Colonic mucosa (tissue), 4 donors: Measurements from ENCODE around the gene RBM7. TPM values are rescaled to one million over a fixed set of nuclear protein-coding genes. Genes with fewer than 3 reads are reported as not detected.

Source experiments
- DNase-seq: peaks from one replicate; pipeline ENCODE4 v3.0.0-alpha.2; 2020
- H3K27ac ChIP-seq: fragments of 200-600 bp; one replicate; pipeline ENCODE4 v1.8.0; 2021
- H3K27me3 ChIP-seq: fragments of 200-600 bp; one replicate; pipeline ENCODE4 v1.8.0; 2021
- H3K36me3 ChIP-seq: fragments of 200-600 bp; one replicate; pipeline ENCODE4 v1.8.0; 2021
- H3K4me1 ChIP-seq: fragments of 200-600 bp; one replicate; pipeline ENCODE4 v1.8.0; 2021; ENCODE audit warnings: mild to moderate bottlenecking
- H3K4me3 ChIP-seq: fragments of 200-600 bp; one replicate; pipeline ENCODE4 v1.8.0; 2021
- H3K9ac ChIP-seq, 2 donors: one replicate each; pipeline ENCODE4 v1.7.0; 2013; ENCODE audit warnings: control low read depth in 2 of 2, low read depth in 2 of 2, low read length in 2 of 2
- H3K9me3 ChIP-seq: fragments of 200-600 bp; one replicate; pipeline ENCODE4 v1.8.0; 2021
- intact Hi-C: fragments of 100-400 bp; cut with DNase I; formaldehyde crosslinking; loops from one replicate; pipeline ENCODE4 v1.14.1; 2022
- total RNA-seq, 2 donors: library from RNA; stranded (reverse); fragmentation: NEBNext Ultra II Directional in 1 of 2; extraction: Animal tissue kit (Norgen Biotek cat#: 25700) in 1 of 2; gene quantifications; one replicate each; pipeline ENCODE4 v1.2.1, GENCODE V29; 2021
- TF ChIP-seq, protein P1 (sequence below): fragments of 200-600 bp; IDR thresholded peaks from one replicate; pipeline ENCODE4 v1.8.0; 2022; ENCODE audit warnings: antibody characterized with exemption, mild to moderate bottlenecking
- donor health status: healthy.
- donor health status: DM: no; HTN: no; CAD: no.
- donor health status: DM: no; HTN: no; CAD: no.

The RBM7 gene
- total RNA-seq, 2 donors from 2014 or later: 28.3 to 41.1 TPM

DNA sequence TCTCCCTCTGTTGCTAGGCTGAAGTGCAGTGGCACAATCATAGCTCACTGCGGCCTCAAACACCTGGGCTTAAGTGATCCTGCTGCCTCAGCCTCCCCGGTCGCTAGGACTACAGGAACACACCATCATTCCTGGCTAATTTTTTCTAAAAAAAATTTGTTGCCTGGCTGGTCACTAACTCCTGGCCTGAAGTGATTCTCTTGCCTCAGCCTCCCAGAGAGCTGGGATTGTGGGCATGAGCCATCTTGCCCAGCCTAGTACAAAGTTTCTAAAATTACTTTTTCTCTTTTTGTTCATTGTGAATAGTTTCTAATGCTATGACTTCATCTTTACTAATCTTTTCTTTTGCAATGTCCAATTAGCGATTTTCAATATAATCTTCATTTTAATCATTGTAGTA is 12.5 kb downstream of the RBM7 start:
- no peaks in the 10 kb centered on the region for H3K36me3 ChIP-seq
- no peak overlapping the region for H3K9ac ChIP-seq
- H3K27me3 ChIP-seq: no peaks in the 10 kb centered on the region
- H3K4me1 ChIP-seq: no peaks in the 10 kb centered on the region
- intact Hi-C loops: no loop called here
- no peak overlapping the region for H3K27ac ChIP-seq
- H3K4me3 ChIP-seq: no peak overlapping the region
- DNase-seq: no peak
- H3K9me3 ChIP-seq: no peaks in the 10 kb centered on the region
- TF ChIP-seq, protein P1, sequence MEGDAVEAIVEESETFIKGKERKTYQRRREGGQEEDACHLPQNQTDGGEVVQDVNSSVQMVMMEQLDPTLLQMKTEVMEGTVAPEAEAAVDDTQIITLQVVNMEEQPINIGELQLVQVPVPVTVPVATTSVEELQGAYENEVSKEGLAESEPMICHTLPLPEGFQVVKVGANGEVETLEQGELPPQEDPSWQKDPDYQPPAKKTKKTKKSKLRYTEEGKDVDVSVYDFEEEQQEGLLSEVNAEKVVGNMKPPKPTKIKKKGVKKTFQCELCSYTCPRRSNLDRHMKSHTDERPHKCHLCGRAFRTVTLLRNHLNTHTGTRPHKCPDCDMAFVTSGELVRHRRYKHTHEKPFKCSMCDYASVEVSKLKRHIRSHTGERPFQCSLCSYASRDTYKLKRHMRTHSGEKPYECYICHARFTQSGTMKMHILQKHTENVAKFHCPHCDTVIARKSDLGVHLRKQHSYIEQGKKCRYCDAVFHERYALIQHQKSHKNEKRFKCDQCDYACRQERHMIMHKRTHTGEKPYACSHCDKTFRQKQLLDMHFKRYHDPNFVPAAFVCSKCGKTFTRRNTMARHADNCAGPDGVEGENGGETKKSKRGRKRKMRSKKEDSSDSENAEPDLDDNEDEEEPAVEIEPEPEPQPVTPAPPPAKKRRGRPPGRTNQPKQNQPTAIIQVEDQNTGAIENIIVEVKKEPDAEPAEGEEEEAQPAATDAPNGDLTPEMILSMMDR: no peak

DNA sequence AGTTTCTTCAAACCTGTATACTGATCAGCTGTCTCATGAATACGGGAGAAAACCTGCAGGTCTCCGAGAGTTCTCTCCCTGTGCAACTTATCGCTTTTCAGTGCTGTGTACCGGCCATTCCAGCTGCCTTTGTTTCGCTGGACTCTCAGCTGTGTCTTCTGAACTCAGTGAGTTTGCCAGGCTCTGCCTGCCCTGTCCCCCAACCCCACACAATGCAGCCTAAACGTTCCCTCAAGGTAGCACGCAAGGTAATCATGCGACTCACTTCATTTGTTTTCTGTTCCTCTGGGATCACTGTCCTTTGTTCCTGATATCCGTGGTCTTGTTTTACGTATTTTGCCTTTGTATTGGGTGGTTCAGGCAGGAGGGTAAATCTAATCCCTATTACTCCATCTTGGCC is 13.5 kb downstream of the RBM7 start:
- no peak for DNase-seq
- H3K4me1 ChIP-seq: no peaks in the 10 kb centered on the region
- intact Hi-C loops: no loop called here
- no peaks in the 10 kb centered on the region for H3K27me3 ChIP-seq
- H3K9me3 ChIP-seq: no peaks in the 10 kb centered on the region
- H3K27ac ChIP-seq: no peak overlapping the region
- no peaks in the 10 kb centered on the region for H3K36me3 ChIP-seq
- H3K9ac ChIP-seq: no peak overlapping the region
- TF ChIP-seq, protein P1: no peak
- H3K4me3 ChIP-seq: no peak overlapping the region

DNA sequence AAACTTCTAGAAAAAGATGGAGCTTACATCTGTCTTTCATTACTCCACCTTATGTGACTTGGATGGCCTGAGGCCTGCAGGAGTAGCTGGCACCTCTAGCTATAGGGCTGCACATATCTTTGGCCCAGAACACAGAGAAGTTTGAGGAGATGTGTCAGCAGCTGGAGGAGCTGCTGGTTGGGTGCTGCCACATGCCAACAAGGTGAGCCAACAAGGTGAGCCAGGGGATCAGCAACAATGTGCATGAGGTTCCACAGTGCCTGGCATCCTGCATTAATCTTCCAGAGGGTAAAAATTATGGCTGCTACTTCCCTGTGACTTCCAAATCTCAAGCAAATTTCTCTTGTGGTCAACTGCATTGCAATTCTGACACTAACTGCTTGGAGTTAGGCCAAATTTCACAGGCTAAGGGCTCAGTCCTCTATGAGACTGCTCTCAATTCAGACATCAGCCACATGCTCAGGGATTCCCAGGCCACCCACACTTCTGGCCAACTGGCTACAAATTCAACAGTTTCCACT is 16.0 kb downstream of the RBM7 start:
- DNase-seq: no peak
- TF ChIP-seq, protein P1: no peak
- intact Hi-C loops: no loop called here

DNA sequence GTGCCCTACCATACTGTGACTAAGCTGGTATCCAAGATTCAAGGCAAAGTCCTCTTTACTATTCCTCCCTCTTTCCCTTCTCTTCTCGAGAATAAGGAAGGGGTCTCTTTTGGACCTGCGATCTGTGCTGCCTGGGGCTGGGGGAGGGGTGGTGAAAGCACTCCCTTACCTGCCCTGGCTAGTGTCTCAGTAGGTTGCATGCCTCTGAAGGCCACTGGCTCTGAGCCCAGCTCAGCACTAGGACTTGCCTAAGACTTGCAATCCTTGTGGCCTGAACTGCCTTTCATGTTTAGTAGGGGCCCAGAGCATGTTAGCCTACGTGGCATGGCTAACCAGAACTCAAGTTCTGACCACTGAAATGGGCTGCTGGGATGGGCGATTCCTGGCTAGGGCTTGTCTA is 25.8 kb downstream of the RBM7 start:
- H3K27ac ChIP-seq: no peak overlapping the region
- no peak overlapping the region for H3K4me3 ChIP-seq
- no peaks in the 10 kb centered on the region for H3K36me3 ChIP-seq
- no peaks in the 10 kb centered on the region for H3K4me1 ChIP-seq
- no peaks in the 10 kb centered on the region for H3K27me3 ChIP-seq
- no peaks in the 10 kb centered on the region for H3K9me3 ChIP-seq
- intact Hi-C loops: no loop called here
- TF ChIP-seq, protein P1: no peak
- H3K9ac ChIP-seq: no peak overlapping the region
- no peak for DNase-seq

More for the DNA sequence above, 16.0 kb downstream of the RBM7 start:
- Histone ChIP-seq H3K4me3 (no peak overlapping the region), H3K27me3 (no peaks in the 10 kb centered on the region), H3K36me3 (no peaks in the 10 kb centered on the region), H3K9me3 (no peaks in the 10 kb centered on the region), H3K4me1 (no peaks in the 10 kb centered on the region), H3K27ac (no peak overlapping the region), H3K9ac (no peak overlapping the region)

DNA sequence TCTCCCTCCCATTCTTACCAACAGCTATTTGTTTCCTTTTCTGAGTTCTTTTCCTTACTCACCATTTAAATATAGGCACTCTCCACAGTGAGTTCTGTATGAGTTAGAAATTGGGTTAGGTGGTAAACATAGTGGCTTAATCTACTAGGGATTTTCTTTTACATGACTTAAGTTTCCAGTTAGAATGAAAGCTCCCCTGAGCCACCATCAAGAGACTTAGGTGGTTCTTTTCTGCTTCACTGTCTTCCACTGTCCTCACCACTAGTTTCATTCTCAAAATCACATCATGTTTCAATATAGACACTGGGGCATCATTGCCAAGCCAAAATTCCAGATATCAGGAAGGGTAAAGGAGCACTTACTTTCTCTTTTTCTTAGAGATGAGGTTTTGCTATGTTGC is 29.8 kb downstream of the RBM7 start:
- intact Hi-C loops: no loop called here
- H3K9me3 ChIP-seq: no peaks in the 10 kb centered on the region
- H3K9ac ChIP-seq: no peak overlapping the region
- TF ChIP-seq, protein P1: no peak
- no peak overlapping the region for H3K27ac ChIP-seq
- no peaks in the 10 kb centered on the region for H3K4me1 ChIP-seq
- H3K27me3 ChIP-seq: no peaks in the 10 kb centered on the region
- DNase-seq: no peak
- no peaks in the 10 kb centered on the region for H3K36me3 ChIP-seq
- no peak overlapping the region for H3K4me3 ChIP-seq
